GM19372 (cell line): ENCODE measurements around the gene MFSD2B.

Experiments used
- ATAC-seq: cut with Tn5 transposase; IDR thresholded peaks from one replicate; pipeline ENCODE4 v1.9.1; 2021; ENCODE audit warnings: mild to moderate bottlenecking, low read depth, moderate library complexity; ENCODE audit not compliant: unreplicated experiment

Gene MFSD2B

DNA sequence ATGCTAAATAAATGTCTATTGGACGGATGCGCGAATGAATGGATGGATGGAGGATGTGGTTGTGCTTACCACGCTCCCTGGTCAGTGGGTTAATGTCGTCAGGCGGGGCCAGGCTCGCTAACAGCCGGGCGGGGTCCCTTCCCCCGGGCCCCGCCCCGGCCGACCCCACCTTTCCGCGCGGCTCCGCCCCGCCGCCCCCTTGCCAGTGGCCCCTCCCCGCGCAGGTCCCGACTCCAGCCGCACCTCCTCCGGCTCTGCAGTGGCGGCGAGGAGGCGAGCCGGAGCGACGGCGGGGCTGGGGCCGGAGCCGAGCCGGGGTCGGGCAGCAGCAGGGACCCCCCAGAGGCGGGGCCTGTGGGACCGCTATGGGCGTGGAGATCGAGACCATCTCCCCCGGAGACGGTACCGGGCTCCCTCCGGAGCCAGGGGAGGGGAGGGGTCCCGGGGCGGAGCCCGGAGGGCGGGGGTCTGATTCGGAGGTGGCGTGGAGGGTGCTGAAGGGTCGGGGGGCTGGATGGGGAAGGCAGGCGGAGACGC lies 39.7 kb downstream of the MFSD2B start, which contains the start of gene FKBP1B:
Gene FKBP1B (plus strand): TSS at position 257 of the 537 bp plus-strand sequence. CDS start 109 bp downstream, at position 366.
- no peak for ATAC-seq

DNA sequence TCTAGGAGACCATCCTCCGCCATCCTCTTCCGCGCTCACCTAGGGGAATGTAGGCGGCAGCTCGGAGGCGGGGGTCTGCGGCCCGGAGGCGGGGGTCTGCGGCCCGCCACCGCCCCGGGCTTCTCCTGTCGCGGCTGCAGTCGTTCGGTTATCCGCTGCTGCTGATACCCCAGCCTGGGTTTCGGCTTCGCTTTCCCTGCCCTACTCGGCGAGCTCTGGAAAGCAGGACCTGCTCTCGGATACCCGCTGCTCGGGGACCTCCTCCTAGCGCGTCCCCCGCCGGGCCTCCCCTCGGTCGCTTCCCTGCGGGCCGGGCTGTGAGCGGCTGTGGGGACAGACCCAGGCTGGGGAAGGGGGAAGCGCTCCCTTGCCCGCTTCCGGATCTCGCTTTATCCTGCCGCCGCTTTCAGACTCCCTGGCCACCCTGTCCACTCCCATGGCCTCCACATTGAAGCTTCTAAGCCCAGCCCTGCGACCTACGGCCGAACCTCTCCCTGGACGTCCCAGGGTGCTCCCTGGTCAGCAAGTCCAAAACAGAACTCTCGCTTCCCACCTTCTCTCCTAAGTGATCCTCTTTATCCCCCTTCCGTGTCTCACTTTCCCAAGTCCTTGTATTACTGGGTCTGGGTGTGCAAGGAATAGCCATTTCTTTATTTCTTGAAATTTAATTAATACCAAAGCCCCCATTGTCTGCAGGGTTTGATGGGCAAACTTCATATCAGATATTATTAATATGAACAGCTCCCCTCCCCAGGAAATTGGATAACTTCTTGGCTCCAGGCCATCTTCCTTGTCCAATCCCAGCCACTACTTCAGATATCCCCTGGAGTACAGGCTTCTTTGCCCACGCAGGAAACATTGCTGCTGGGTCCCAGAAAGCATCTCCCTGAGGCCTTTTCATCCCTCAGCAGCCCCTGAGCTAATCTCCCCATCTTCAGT lies 40.4 kb downstream of the MFSD2B start:
- ATAC-seq, result no peak

DNA sequence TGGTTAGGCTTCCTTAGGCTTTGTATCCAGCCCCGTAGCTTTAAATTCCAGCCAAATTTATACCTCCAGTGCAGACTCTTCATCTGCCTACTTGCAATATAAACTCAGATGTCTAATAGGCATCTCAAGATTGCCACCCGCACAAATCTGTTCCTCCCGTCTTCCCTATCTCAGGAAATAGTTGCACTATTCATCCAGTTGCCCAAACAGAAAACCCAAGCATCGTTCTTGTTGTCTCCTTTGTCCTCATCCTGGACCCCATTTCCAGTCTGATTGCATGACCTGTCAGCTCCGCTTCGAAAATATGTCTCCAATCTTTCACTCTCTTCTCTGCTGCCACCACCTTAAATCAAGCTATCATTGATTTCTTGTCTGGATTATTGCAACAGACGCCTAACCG lies 41.9 kb downstream of the MFSD2B start:
- no peak for ATAC-seq

DNA sequence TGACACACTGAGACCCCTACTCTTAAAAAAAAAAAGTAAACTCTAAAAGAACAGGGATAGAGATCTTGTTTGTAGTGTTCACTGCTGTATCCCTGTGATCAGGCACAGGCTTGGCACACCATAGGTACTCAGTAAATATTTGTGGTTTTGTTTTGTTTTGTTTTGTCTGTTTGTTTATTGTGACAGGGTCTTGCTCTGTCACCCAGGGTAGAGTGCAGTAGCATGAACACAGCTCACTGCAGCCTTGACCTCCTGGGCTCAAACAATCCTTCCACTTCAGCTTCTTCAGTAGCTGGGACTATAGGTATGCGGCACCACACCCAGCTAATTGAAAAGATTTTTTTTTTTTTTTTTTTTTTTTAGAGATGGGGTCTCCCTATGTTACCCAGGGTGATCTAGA lies 43.1 kb downstream of the MFSD2B start:
- no peak for ATAC-seq

DNA sequence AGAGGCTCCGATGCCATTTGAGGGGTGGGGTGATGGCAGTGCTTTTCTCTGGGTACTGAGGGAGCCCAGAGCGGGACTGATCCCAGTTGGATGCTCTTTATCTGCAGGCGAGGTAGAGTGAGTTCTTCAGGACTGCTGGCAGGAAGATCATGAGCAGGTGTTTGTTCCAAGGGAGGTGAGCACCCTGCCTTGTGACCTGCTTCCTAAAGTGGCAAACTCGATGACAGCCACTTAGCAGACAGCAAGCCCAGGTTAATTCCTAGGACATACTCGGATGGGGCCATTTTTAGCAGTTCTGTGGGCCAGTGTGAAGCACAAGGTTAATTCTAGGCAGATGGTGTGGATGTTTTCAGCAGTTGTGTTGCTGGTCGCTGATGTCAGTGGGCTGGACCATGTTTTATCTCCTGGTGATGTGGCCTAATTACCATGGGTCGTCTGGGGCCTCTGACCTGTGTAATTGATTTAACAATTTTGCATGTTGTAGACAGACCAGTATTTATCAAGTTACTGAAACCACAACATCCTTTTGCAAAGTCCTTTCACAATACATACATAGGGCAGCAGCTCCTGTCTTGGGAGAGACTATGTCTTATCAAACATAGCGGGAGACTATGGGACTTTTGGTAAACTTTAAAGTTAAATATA lies 44.6 kb downstream of the MFSD2B start:
- ATAC-seq, result no peak

DNA sequence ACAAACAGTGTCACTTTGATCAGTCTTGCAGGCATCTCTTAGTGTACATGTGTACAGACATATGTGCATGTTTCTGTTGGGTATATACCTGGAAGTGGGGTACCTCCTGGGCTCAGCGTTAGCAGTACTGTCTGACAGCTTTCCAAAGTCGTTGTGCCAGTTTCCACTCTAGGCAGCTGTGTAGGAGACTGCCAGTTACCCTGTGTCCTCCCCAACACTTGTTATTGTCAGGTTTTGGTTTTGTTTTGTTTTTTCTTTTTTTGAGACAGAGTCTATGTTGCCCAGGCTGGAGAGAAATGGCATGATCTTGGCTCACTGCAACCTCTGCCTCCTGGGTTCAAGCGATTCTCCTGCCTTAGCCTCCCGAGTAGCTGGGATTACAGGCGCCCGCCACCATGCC lies 45.9 kb downstream of the MFSD2B start:
- no peak for ATAC-seq

DNA sequence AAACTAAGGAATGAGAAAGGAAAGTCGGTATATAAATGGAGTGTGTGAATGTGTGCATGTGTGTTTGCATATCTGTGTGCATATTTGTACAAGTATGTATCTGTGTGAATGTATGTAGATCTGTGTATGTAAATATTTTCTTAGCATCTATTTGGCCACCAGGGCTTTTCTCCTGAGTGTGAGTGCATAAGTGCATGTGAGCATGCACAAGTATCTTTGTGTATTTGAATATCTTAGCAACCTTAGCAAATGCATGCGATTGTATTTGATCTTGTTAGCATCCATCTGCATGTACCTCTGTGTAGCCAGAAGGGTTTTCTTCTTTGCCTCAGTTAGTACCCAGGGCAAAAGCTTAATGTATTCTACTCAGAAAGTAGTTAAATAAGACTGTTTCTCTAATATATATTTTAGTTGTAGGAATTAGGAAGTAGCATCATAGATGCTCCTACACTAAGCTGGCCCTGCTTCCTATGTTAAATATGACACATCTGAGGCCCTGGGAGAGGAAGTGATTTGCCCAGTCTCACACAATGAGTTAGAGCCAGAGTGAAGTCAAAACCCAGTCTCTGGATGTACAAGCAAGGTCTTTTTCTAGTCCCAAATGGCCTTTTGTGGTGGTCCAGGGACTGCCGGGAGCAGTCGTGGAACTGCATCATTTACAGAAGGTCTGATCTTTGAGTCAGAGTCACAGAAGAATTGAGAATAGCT lies 48.8 kb downstream of the MFSD2B start:
- no peak for ATAC-seq

DNA sequence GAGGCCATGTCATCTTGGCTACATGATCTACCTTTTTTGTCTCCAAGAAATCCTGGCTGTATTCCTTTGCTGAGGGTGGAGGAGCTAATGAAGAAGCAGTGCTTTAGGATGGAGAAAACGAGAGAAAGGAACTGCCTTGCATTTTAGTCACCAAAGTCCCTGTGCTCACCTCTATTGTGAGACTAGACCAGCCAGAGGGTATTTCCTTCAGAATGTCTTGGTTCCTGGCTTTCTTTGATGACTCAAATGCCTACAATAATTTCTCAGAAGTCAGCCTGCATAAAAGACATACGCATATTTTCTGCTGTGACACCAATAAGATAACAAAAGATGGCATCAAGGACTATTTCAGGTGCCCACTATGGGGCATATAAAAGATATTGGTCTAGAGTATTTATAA lies 55.5 kb downstream of the MFSD2B start:
- no peak for ATAC-seq

DNA sequence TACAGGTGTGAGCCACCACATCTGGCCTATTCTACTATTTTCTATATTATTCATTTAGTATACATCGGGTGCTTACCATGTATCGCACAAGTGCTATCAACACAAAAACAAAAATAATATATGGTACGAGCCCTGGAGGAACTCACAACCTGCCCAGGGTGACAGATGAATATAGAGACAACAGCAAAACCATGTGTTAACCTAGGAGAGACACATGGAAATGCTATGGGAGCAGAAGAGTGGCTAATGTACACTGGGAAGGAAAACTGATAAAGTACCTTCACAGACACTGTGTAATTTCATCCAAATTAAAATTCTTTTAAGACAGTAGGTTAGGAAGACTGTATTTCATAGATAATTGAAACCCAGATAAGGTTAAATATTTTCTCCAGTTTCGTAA lies 62.4 kb downstream of the MFSD2B start:
- no peak for ATAC-seq

DNA sequence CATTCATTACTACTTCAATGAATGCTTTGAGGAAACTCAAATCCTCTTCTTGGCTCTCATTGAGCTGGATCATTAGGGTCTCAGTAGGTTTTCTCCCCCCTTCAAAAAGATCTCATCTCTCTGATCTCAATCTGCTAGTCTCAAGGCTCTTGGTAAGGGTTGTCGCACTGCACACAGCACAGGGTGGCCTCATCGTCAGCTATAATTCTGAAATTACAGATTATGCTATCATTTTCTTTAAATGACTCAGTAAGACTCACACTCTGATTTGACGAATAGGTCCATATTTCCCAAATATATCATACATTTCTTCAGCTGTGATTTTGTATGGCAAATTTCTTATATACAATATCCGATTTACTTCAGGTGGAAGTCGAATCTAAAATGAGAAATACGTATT lies 63.9 kb downstream of the MFSD2B start:
- no peak for ATAC-seq

DNA sequence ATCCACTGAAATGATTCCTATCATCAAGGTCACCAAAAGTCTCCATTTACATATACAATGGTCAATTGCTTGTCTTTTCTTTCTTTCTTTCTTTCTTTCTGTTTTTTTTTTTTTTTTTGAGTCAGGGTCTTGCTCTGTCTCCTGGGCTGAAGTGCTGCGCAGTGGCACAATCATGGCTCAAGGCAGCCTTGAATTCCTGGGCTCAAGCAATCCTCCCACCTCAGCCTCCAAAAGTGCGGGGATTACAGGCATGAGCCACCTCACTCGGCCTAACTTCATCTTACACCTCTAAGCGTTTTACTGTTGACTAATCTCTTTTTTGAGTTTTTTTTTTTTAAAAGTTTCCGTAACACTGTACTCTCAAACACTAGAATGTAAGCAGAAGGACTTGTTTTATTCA lies 65.4 kb downstream of the MFSD2B start:
- ATAC-seq, result no peak
